Bronchial smooth muscle cell (primary cell): ENCODE measurements around the gene PTCHD1. TPM values are rescaled to one million over a fixed set of nuclear protein-coding genes. Genes with fewer than 3 reads are reported as not detected.

Experiments
- total RNA-seq: library from RNA; depleted of rRNA; stranded (reverse); fragments of >200 nt; gene quantifications from 2 replicates; pipeline ENCODE4 v1.2.1, GENCODE V29; 2014

Gene PTCHD1
- total RNA-seq: not detected in 2 replicates

GRCh38 chrX:23334848-23335599, at the start of gene PTCHD1:
Gene PTCHD1 (plus strand): TSS chrX:23334849. CDS start chrX:23334876, 27 bp downstream.

